Esophagus muscularis mucosa (tissue), 4 donors: ENCODE data around the gene SEMG2. TPM values are rescaled to one million over a fixed set of nuclear protein-coding genes. Genes with fewer than 3 reads are reported as not detected.

Experiments
- DNase-seq: peaks from one replicate; pipeline ENCODE4 v3.0.0-alpha.2; 2017; ENCODE audit errors: extremely low spot score
- H3K27ac ChIP-seq, 4 donors: fragments of 200-600 bp; sonication (generic); replicated peaks in 1 of 4; 1 replicate in 3 of 4; 2 replicates in 1 of 4; pipeline ENCODE4 v1.5.1; 2016 to 2019; ENCODE audit warnings: mild to moderate bottlenecking in 1 of 4
- H3K27me3 ChIP-seq, 4 donors: fragments of 200-600 bp; sonication (generic); one replicate each; pipeline versions ENCODE4 v1.5.1 to v1.6.0; 2016 to 2019
- H3K36me3 ChIP-seq, 4 donors: fragments of 200-600 bp; sonication (generic); one replicate each; pipeline ENCODE4 v1.5.1; 2016 to 2019
- H3K4me1 ChIP-seq, 4 donors: fragments of 200-600 bp; sonication (generic); one replicate each; pipeline ENCODE4 v1.5.1; 2016 to 2019
- H3K4me3 ChIP-seq, 4 donors: fragments of 200-600 bp; sonication (generic); 1 replicate in 2 of 4; 2 replicates in 2 of 4; pipeline ENCODE4 v1.5.1; 2016 to 2019; ENCODE audit warnings: mild to moderate bottlenecking in 4 of 4, moderate library complexity in 1 of 4
- H3K9me3 ChIP-seq, 4 donors: fragments of 200-600 bp; sonication (generic); 1 replicate in 3 of 4; 2 replicates in 1 of 4; pipeline ENCODE4 v1.5.1; 2016 to 2019
- EP300 ChIP-seq: sonication (generic); formaldehyde crosslinking; IDR thresholded peaks from one replicate; pipeline ENCODE4 v1.6.1; 2017; ENCODE audit warnings: antibody characterized with exemption
- POLR2A ChIP-seq: fragments of 450-650 bp; IDR thresholded peaks from one replicate; pipeline ENCODE4 v1.6.1; 2017; ENCODE audit warnings: antibody characterized with exemption, moderate library complexity, mild to moderate bottlenecking, low read depth
- POLR2AphosphoS5 ChIP-seq, 2 donors: sonication (generic); formaldehyde crosslinking; IDR thresholded peaks; one replicate each; pipeline ENCODE4 v1.6.1; 2017; ENCODE audit warnings: antibody characterized with exemption in 2 of 2
- WGBS: methylation state at CpG from one replicate; pipeline ENCODE4 v1.1.5; 2018; 5-methylcytosine and 5-hydroxymethylcytosine counted together
- intact Hi-C: fragments of 100-400 bp; cut with DNase I; formaldehyde crosslinking; loops from one replicate; pipeline ENCODE4 v1.15.1; 2023
- total RNA-seq, 4 donors: library from RNA; depleted of rRNA; stranded (reverse); fragments of >200 nt; gene quantifications; one replicate each; pipeline versions ENCODE4 v1.1.0 to v1.2.1, GENCODE V29; 2016
- TF ChIP-seq, protein P1 (sequence below), 3 experiments: fragments of 200-600 bp in 2 of 3; fragments of 450-650 bp in 1 of 3; sonication (generic) in 2 of 3; IDR thresholded peaks; one replicate each; pipeline ENCODE4 v1.5.1; 2017 to 2019; ENCODE audit warnings: antibody characterized with exemption in 3 of 3, mild to moderate bottlenecking in 2 of 3, moderate library complexity in 1 of 3

Gene SEMG2
- total RNA-seq, 4 donors from 2014 or later = not detected

DNA sequence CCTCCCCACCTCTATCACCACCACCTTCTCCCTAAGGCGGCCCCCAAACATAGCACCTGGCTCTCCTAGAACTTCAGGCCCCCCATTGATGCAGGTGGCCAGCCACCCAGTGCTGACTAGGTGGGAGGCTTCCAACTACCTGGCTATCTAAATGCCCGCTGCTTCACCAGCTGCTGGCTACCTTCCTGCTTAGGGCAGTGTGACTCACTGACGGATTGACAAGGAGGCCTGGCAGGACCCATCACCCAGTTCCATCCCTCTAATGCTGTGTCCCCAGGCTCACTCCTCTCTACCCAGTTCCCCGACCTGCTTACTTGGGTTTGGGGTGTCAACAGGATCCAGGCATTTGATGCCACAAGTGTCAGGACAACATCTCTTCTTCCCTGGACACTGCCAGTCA is 32.1 kb downstream of the SEMG2 start:
- WGBS = 80% methylated on average over 3 of the region's 4 CpGs
- intact Hi-C loops = no loop called here
- H3K4me3 ChIP-seq = peak overlapping the region in 2 of 4 donors; percentile 19 to 45
- no peak overlapping the region for H3K27ac ChIP-seq
- H3K9me3 ChIP-seq = no peaks in the 10 kb centered on the region
- peaks cover 0 to 17% (median 9%) of the 10 kb centered on the region in 4 donors for H3K4me1 ChIP-seq
- H3K27me3 ChIP-seq = peaks cover 0 to 10% (median 0%) of the 10 kb centered on the region in 4 donors
- DNase-seq = no peak
- H3K36me3 ChIP-seq = no peaks in the 10 kb centered on the region
- TF ChIP-seq, protein P1, sequence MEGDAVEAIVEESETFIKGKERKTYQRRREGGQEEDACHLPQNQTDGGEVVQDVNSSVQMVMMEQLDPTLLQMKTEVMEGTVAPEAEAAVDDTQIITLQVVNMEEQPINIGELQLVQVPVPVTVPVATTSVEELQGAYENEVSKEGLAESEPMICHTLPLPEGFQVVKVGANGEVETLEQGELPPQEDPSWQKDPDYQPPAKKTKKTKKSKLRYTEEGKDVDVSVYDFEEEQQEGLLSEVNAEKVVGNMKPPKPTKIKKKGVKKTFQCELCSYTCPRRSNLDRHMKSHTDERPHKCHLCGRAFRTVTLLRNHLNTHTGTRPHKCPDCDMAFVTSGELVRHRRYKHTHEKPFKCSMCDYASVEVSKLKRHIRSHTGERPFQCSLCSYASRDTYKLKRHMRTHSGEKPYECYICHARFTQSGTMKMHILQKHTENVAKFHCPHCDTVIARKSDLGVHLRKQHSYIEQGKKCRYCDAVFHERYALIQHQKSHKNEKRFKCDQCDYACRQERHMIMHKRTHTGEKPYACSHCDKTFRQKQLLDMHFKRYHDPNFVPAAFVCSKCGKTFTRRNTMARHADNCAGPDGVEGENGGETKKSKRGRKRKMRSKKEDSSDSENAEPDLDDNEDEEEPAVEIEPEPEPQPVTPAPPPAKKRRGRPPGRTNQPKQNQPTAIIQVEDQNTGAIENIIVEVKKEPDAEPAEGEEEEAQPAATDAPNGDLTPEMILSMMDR (IDR thresholded peaks at IDR 0.05) = no peak
- TF ChIP-seq EP300 (no peak), POLR2AphosphoS5 (IDR thresholded peaks at IDR 0.05) (no peak), POLR2A (no peak)

DNA sequence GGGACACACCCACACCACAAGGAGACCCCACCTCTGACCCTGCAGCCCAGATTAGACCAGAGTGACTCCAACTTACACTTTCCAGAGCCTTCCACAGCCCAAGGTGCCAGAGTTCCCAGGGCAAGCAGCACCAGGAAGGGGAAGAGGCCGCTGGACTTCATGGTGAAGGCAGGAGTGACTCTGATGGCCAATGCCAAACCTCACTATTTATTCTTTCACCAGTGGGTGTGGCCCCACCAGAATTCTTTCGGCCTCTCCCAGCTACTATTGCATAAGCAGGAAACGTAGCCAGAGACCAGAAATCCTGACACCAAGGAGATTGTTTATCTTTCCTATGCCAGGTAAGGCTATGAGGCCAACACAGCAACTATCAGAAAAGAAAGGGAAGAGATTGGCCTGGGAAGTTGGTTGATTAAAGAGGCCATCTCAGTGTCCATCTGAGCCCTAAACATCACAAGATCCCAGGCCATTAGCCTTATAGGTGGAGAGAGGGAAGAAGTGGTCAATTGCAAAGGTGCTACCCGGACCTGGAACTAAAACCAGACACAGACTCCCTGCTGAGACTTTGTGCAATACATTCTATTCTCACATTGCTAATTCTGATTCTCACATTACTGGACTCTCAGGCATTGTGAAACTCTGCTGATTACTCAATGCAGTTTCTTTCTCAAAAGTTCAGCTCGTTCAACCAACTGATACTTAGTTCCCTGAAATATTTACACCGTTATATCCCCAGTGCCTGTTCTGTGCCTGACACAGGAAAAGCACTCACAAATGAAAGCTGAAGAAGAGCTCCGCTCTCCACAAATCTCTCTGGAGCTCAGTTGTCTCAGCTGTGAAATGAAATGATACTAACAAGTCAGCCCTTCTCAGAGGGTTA is 33.5 kb downstream of the SEMG2 start, which contains the start of gene SLPI:
Gene SLPI, minus strand, starts transcription at position 182 of the 880 bp plus-strand sequence. Its CDS starts 21 bp downstream, at position 161.
- H3K4me1 ChIP-seq = peaks cover 0 to 17% (median 9%) of the 10 kb centered on the region in 4 donors
- intact Hi-C loops = no loop called here
- no peaks in the 10 kb centered on the region for H3K36me3 ChIP-seq
- H3K4me3 ChIP-seq = peak within 1 kb of the TSS in 2 of 4 donors; percentile 19 to 45
- DNase-seq = no peak
- TF ChIP-seq EP300 = no peak
- TF ChIP-seq POLR2A = peak; percentile 38
- TF ChIP-seq, protein P1 (IDR thresholded peaks at IDR 0.05) = no peak
- TF ChIP-seq POLR2AphosphoS5 (IDR thresholded peaks at IDR 0.05) = peak in 1 of 2 donors; percentile 73
- H3K27ac ChIP-seq = peak within 1 kb of the TSS; percentile 5 to 66 (median 58)
- H3K27me3 ChIP-seq = peaks cover 0 to 14% (median 0%) of the 10 kb centered on the region in 4 donors
- no peaks in the 10 kb centered on the region for H3K9me3 ChIP-seq
- 42% methylated on average over 7 of the region's 7 CpGs for WGBS

GRCh38 chr20:45257161-45257560 is 36.0 kb downstream of the SEMG2 start:
- Histone ChIP-seq H3K9me3 (no peaks in the 10 kb centered on the region), H3K36me3 (no peaks in the 10 kb centered on the region), H3K4me3 (no peak overlapping the region), H3K4me1 (peaks cover 0 to 17% (median 9%) of the 10 kb centered on the region in 4 donors), H3K27me3 (peaks cover 0 to 25% (median 0%) of the 10 kb centered on the region in 4 donors), H3K27ac (no peak overlapping the region)
- intact Hi-C loops = no loop called here
- no peak for TF ChIP-seq EP300
- TF ChIP-seq POLR2AphosphoS5 (IDR thresholded peaks at IDR 0.05) = no peak
- TF ChIP-seq POLR2A = no peak
- TF ChIP-seq, protein P1 (IDR thresholded peaks at IDR 0.05) = no peak
- WGBS = 89% methylated on average over 3 of the region's 3 CpGs
- no peak for DNase-seq

GRCh38 chr20:45257711-45258110 is 36.5 kb downstream of the SEMG2 start:
- peak; percentile 84 for DNase-seq
- H3K4me1 ChIP-seq = peaks cover 0 to 17% (median 9%) of the 10 kb centered on the region in 4 donors
- whole genome bisulfite sequencing = 72% methylated on average over 7 of the region's 7 CpGs
- no peak overlapping the region for H3K27ac ChIP-seq
- H3K27me3 ChIP-seq = peaks cover 0 to 24% (median 0%) of the 10 kb centered on the region in 4 donors
- TF ChIP-seq, protein P1 (IDR thresholded peaks at IDR 0.05) = no peak
- TF ChIP-seq EP300 (no peak), POLR2A (no peak), POLR2AphosphoS5 (IDR thresholded peaks at IDR 0.05) (no peak)
- H3K4me3 ChIP-seq = no peak overlapping the region
- intact Hi-C loops = no loop called here
- no peaks in the 10 kb centered on the region for H3K36me3 ChIP-seq
- H3K9me3 ChIP-seq = no peaks in the 10 kb centered on the region
